ENCODE data around the gene TBC1D4. TPM values are rescaled to one million over a fixed set of nuclear protein-coding genes. Genes with fewer than 3 reads are reported as not detected.
A peak's percentile ranks its signal among the peaks of the same experiment; 100 is the strongest.

Gene TBC1D4
- polyA plus RNA-seq, 1 of the 3 experiments (the other 2 are of a cell fraction): 8.8 TPM

DNA sequence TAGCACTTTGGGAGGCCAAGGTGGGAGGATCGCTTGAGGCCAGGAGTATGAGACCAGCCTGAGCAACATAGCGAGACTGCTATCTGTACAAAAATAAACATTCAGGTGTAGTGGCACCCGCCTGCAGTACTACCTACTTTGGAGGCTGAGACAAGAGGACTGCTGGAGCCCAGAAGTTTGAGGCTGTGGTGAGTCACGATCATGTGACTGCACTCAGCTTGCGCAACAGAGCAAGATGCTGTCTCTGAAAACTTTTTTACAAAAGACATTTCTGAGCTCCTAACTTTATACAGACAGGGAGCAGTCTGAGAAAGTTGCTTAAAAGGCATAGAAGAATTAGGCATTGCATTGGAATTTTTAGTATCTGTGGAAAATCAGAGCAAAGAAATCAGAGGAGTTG, 10.4 kb upstream of the TBC1D4 start:
- H3K27ac ChIP-seq (ENCODE audit: low read depth in 2 of 2, low read length in 1 of 2): no peak overlapping the region
- no peaks in the 10 kb centered on the region for H3K36me3 ChIP-seq (replicated peaks in 1 of 2; ENCODE audit: control insufficient read depth in 1 of 2, insufficient read depth in 2 of 2, low read length in 1 of 2)
- no peaks in the 10 kb centered on the region for H4K20me1 ChIP-seq (ENCODE audit: insufficient read depth)
- no peaks in the 10 kb centered on the region for H3K9me2 ChIP-seq
- no peaks in the 10 kb centered on the region; a peak in 1 of 4 replicates for H3K4me1 ChIP-seq (ENCODE audit: control insufficient read depth in 1 of 2, insufficient read depth in 2 of 2, low read depth in 1 of 2, low read length in 1 of 2)
- H3K4me3 ChIP-seq (ENCODE audit: low read depth in 2 of 2, low read length in 1 of 2): no peak overlapping the region
- DNase-seq: no peak
- peaks cover 15% of the 10 kb centered on the region for H3F3A ChIP-seq (replicated peaks; ENCODE audit: insufficient read depth)
- no peaks in the 10 kb centered on the region for H3K9me3 ChIP-seq
- CTCF ChIA-PET: interaction anchor here (1.2 to 3.4 kb wide), 2 partner anchors 10 to 119 kb away, joined by 3 to 21 read pairs; partner anchors contain the start of gene TBC1D4
- H3K79me2 ChIP-seq (ENCODE audit: insufficient read depth): no peaks in the 10 kb centered on the region
- TF ChIP-seq, protein P1, sequence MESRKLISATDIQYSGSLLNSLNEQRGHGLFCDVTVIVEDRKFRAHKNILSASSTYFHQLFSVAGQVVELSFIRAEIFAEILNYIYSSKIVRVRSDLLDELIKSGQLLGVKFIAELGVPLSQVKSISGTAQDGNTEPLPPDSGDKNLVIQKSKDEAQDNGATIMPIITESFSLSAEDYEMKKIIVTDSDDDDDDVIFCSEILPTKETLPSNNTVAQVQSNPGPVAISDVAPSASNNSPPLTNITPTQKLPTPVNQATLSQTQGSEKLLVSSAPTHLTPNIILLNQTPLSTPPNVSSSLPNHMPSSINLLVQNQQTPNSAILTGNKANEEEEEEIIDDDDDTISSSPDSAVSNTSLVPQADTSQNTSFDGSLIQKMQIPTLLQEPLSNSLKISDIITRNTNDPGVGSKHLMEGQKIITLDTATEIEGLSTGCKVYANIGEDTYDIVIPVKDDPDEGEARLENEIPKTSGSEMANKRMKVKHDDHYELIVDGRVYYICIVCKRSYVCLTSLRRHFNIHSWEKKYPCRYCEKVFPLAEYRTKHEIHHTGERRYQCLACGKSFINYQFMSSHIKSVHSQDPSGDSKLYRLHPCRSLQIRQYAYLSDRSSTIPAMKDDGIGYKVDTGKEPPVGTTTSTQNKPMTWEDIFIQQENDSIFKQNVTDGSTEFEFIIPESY (IDR thresholded peaks at IDR 0.05; ENCODE audit: borderline replicate concordance, low read depth): no peak
- TF ChIP-seq GATA2 (CRISPR knock-in tag; IDR thresholded peaks at IDR 0.05) (no peak), TEAD4 (IDR thresholded peaks at IDR 0.05; ENCODE audit: borderline replicate concordance, insufficient read depth) (no peak), SIN3A (IDR thresholded peaks at IDR 0.05; ENCODE audit: borderline replicate concordance, low read depth, low read length) (no peak), YY1 (IDR thresholded peaks at IDR 0.05; ENCODE audit: low read depth) (no peak), FOXM1 (IDR thresholded peaks at IDR 0.05; ENCODE audit: low read depth) (no peak), FOSL2 (IDR thresholded peaks at IDR 0.05; ENCODE audit: borderline replicate concordance, low read depth) (peak; percentile 44; the same call in 1 of the 2 replicates), USF1 (IDR thresholded peaks at IDR 0.05; ENCODE audit: borderline replicate concordance, low read depth) (peak; percentile 85)
- H2AFZ ChIP-seq (ENCODE audit: low read depth): no peak overlapping the region
- H3K9ac ChIP-seq: no peak overlapping the region
- POLR2A ChIA-PET: no interaction called here
- 95% methylated on average over 5 of the region's 5 CpGs for WGBS (ENCODE audit: low lambda C conversion rate)
- no peaks in the 10 kb centered on the region for H3K27me3 ChIP-seq (ENCODE audit: insufficient read depth)
- H3K4me2 ChIP-seq: no peak overlapping the region

- Histone ChIP-seq H3K4me2 (no peak overlapping the region), H3K79me2 (ENCODE audit: insufficient read depth) (no peaks in the 10 kb centered on the region), H3K9me3 (no peaks in the 10 kb centered on the region), H3K27ac (ENCODE audit: low read depth in 2 of 2, low read length in 1 of 2) (no peak overlapping the region), H3K27me3 (ENCODE audit: insufficient read depth) (no peaks in the 10 kb centered on the region), H3K9ac (no peak overlapping the region), H3K9me2 (no peaks in the 10 kb centered on the region), H3F3A (replicated peaks; ENCODE audit: insufficient read depth) (peaks cover 15% of the 10 kb centered on the region), H3K4me3 (ENCODE audit: low read depth in 2 of 2, low read length in 1 of 2) (no peak overlapping the region), H4K20me1 (ENCODE audit: insufficient read depth) (no peaks in the 10 kb centered on the region), H3K4me1 (ENCODE audit: control insufficient read depth in 1 of 2, insufficient read depth in 2 of 2, low read depth in 1 of 2, low read length in 1 of 2) (no peaks in the 10 kb centered on the region; a peak in 1 of 4 replicates), H3K36me3 (replicated peaks in 1 of 2; ENCODE audit: control insufficient read depth in 1 of 2, insufficient read depth in 2 of 2, low read length in 1 of 2) (no peaks in the 10 kb centered on the region), H2AFZ (ENCODE audit: low read depth) (no peak overlapping the region)
- DNase-seq: no peak
- CTCF ChIA-PET: interaction anchor here (0.8 to 3.4 kb wide), 2 partner anchors 9 to 19 kb away, joined by 3 to 21 read pairs; partner anchors contain the start of gene TBC1D4
- POLR2A ChIA-PET: no interaction called here
- WGBS (ENCODE audit: low lambda C conversion rate): 84% methylated on average over 2 of the region's 2 CpGs
- TF ChIP-seq JUND (IDR thresholded peaks at IDR 0.05) (no peak), IRF3 (IDR thresholded peaks at IDR 0.05; ENCODE audit: low read depth, low read length) (no peak), USF1 (IDR thresholded peaks at IDR 0.05; ENCODE audit: borderline replicate concordance, low read depth) (no peak), NRF1 (IDR thresholded peaks at IDR 0.05; ENCODE audit: low read depth, low read length) (no peak), EP300 (IDR thresholded peaks at IDR 0.05; ENCODE audit: borderline replicate concordance in 1 of 2, low read depth in 1 of 2, low read length in 1 of 2) (no peak), GATA2 (CRISPR knock-in tag; IDR thresholded peaks at IDR 0.05) (no peak), FOXJ3 (CRISPR knock-in tag; IDR thresholded peaks at IDR 0.05) (no peak), ELF1 (IDR thresholded peaks at IDR 0.05) (no peak), REST (IDR thresholded peaks at IDR 0.05; ENCODE audit: low read depth, low read length) (no peak)
Observed at GRCh38 chr13:75491376-75491775, 9.4 kb upstream of the TBC1D4 start.

All from SK-N-SH (cell line).